ENCODE measurements around the gene CEACAM5.

The CEACAM5 gene

GRCh38 chr19:41739361-41739760 lies 30.9 kb downstream of the CEACAM5 start:
- TF ChIP-seq CTCF (IDR thresholded peaks at IDR 0.05; ENCODE audit: extremely low read depth, insufficient read depth, missing control alignments), result no peak
- no peak for DNase-seq (ENCODE audit: low spot score)
- in situ Hi-C loops (cut with MboI; ENCODE audit: low pct_unique_long_range_greater_than_20kb, low sequenced_read_pairs, unreplicated experiment), result no loop called here

DNA sequence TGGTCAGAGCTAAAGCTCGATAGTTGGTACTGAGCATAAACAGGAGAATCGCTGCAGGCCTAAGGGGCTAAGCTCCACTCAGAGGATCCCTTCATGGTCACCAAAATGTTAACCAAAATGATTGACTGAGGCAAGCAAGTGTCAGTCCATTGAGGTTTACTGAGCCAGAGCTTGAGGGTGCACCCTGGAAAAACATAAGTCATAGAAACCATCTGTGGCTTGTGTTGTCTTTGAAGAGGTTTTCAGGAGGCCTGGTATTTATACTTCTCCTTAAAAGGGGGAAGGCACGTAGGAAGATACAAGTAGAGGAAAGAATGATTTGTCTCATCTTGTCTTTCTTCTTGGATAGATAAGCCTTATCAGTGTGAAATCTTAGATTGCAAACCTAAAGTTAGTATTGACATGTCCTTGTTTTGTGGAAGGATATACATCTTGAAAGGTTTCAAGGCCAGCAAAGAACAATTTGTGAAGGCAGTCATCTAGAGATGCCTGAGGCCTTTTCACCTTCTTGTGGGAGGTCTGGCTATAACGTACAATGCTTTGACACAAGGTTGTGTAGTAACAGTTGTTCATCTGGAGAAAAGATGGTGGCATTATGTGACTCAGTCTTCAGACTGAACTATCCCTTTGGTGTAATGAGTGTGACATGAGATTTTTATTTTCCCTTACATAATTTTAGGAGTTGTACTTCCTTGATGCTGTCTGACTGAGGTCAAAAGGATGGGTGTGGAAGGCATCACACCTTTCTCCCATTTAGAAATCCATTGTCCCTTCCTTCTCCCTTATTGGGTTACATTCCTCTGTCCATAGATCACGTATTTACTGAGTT lies 32.2 kb downstream of the CEACAM5 start:
- in situ Hi-C loops (cut with MboI; ENCODE audit: low pct_unique_long_range_greater_than_20kb, low sequenced_read_pairs, unreplicated experiment), result no loop called here
- no peak for TF ChIP-seq CTCF (IDR thresholded peaks at IDR 0.05; ENCODE audit: extremely low read depth, insufficient read depth, missing control alignments)
- DNase-seq (ENCODE audit: low spot score), result no peak

- in situ Hi-C loops (cut with MboI; ENCODE audit: low pct_unique_long_range_greater_than_20kb, low sequenced_read_pairs, unreplicated experiment), result no loop called here
- DNase-seq (ENCODE audit: low spot score), result no peak
- no peak for TF ChIP-seq CTCF (IDR thresholded peaks at IDR 0.05; ENCODE audit: extremely low read depth, insufficient read depth, missing control alignments)
These were observed 32.8 kb downstream of the CEACAM5 start for GRCh38 chr19:41741244-41741554.

DNA sequence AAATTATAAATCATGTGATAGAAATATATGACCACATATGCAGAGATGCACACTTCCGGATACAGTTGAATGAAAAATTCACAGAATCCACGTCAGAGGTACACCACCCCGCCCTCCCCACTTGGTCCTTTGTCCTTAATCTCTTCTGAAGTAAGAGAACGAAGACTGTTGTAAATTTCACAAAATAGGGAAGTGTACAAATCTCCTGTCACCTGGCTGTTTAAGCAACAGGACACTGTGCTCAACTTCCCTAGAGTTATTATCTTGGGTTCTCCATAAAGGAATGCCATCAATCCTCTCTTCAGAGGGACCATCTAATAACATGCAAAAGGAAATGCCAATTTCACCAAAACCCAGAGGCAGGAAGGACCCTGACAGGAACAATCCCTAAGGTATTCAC lies 36.4 kb downstream of the CEACAM5 start:
- no peak for DNase-seq (ENCODE audit: low spot score)
- in situ Hi-C loops (cut with MboI; ENCODE audit: low pct_unique_long_range_greater_than_20kb, low sequenced_read_pairs, unreplicated experiment), result no loop called here
- no peak for TF ChIP-seq CTCF (IDR thresholded peaks at IDR 0.05; ENCODE audit: extremely low read depth, insufficient read depth, missing control alignments)

DNA sequence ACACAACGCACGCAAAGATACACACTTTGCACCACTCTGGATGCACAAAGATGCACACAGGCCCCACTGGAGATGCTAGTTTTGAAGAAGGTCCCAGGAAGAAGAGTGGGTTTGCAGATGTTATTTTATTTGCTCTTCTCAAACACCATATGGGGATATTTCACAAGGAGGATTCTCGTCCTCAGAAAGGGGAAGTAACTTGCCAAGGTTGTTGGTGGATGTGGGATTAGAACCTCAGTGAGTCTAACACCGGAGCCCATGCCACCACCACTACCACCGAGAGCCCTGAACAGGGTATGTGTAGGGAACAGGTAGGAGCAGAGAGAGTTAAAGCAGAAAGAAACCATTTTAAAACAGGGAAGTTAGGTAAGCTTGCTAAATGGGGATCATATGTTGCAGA lies 37.3 kb downstream of the CEACAM5 start:
- no peak for DNase-seq (ENCODE audit: low spot score)
- TF ChIP-seq CTCF (IDR thresholded peaks at IDR 0.05; ENCODE audit: extremely low read depth, insufficient read depth, missing control alignments), result no peak
- in situ Hi-C loops (cut with MboI; ENCODE audit: low pct_unique_long_range_greater_than_20kb, low sequenced_read_pairs, unreplicated experiment), result no loop called here

DNA sequence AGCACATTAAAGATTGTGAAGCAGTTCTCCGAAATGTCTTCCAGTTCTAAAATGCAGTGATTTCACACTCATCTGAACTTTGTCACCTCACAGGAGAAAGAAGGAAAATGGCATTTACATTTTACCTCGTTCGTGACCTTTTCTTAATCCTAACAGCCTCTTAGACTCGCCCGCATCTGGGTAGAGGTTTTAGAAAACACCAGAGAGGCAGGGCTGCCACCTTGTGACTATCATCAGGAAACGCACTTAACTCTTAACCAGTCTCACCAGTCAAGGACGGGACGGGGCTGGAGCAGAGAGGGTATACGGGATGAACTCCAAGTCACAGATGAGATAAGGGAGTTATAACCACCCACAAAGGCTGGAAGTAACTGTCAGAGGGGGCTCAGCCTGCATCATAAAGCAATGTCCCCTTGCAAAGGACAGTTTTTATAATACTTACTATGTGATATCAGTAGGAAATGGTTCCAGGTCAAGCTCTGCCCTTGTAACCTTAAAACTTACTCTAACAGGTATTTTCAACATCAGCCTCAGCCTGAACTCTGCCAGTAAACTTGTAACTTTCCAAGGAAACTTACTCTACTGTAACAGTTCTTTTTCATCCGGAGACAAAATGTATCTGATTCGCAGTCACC lies 38.3 kb downstream of the CEACAM5 start:
- TF ChIP-seq CTCF (IDR thresholded peaks at IDR 0.05; ENCODE audit: extremely low read depth, insufficient read depth, missing control alignments), result peak; percentile 61
- peak; percentile 48 for DNase-seq (ENCODE audit: low spot score)
- in situ Hi-C loops (cut with MboI; ENCODE audit: low pct_unique_long_range_greater_than_20kb, low sequenced_read_pairs, unreplicated experiment), result no loop called here
